SK-N-SH (cell line): Measurements from ENCODE around the gene LGR4. TPM values are rescaled to one million over a fixed set of nuclear protein-coding genes. Genes with fewer than 3 reads are reported as not detected.

Experiments used
- CTCF ChIA-PET: fragments of 300-600, 350-600 bp; formaldehyde crosslinking; extraction: SDS; loops from one replicate; lab custom pipeline; 2021; lab: Yijun Ruan, JAX
- POLR2A ChIA-PET: fragments of 350-600 bp; sonication (Branson Sonifier 250); formaldehyde crosslinking; extraction: SDS; loops from one replicate; lab custom pipeline; 2020; ENCODE audit warnings: antibody characterized with exemption, inconsistent platforms; lab: Yijun Ruan, JAX
- DNase-seq: peaks from one replicate; pipeline ENCODE4 v3.0.0; 2012
- H2AFZ ChIP-seq: fragments of 200-600 bp; sonication (generic); 2 replicates; pipeline ENCODE4 v1.8.1; 2016; ENCODE audit warnings: antibody characterized with exemption, mild to moderate bottlenecking, low read depth
- H3F3A ChIP-seq: fragments of 200-600 bp; sonication (generic); replicated peaks from 2 replicates; pipeline ENCODE3; 2016; ENCODE audit warnings: antibody characterized with exemption, mild to moderate bottlenecking; ENCODE audit not compliant: insufficient read depth
- H3K27ac ChIP-seq, 2 experiments: fragments of 200-500 bp in 1 of 2; fragments of 200-600 bp in 1 of 2; sonication (Bioruptor generic) in 1 of 2; sonication (generic), shearing (Covaris generic) in 1 of 2; 2 replicates each; pipeline versions ENCODE4 v1.5.1 to v1.6.1; 2014 to 2016; ENCODE audit warnings: low read depth in 2 of 2, inconsistent platforms in 1 of 2, low read length in 1 of 2, mild to moderate bottlenecking in 1 of 2, mixed read lengths in 1 of 2
- H3K27me3 ChIP-seq: fragments of 200-600 bp; sonication (generic), shearing (Covaris generic); 2 replicates; pipeline ENCODE4 v1.6.1; 2016; ENCODE audit warnings: mixed run types; ENCODE audit not compliant: insufficient read depth
- H3K36me3 ChIP-seq, 2 experiments: fragments of 200-500 bp in 1 of 2; fragments of 200-600 bp in 1 of 2; sonication (Bioruptor generic) in 1 of 2; sonication (generic) in 1 of 2; replicated peaks in 1 of 2; 2 replicates each; pipeline versions ENCODE3 to v1.5.1; 2014 to 2016; ENCODE audit warnings: low read length in 1 of 2, mild to moderate bottlenecking in 1 of 2; ENCODE audit not compliant: insufficient read depth in 2 of 2, control insufficient read depth in 1 of 2
- H3K4me1 ChIP-seq, 2 experiments: fragments of 200-500 bp in 1 of 2; fragments of 200-600 bp in 1 of 2; sonication (Bioruptor generic) in 1 of 2; sonication (generic), shearing (Covaris generic) in 1 of 2; 2 replicates each; pipeline versions ENCODE4 v1.5.1 to v1.6.1; 2014 to 2016; ENCODE audit warnings: low read depth in 1 of 2, low read length in 1 of 2, mixed run types in 1 of 2; ENCODE audit not compliant: insufficient read depth in 2 of 2, control insufficient read depth in 1 of 2
- H3K4me2 ChIP-seq: fragments of 200-600 bp; sonication (generic), shearing (Covaris generic); 2 replicates; pipeline ENCODE4 v1.6.1; 2017; ENCODE audit warnings: mixed run types
- H3K4me3 ChIP-seq, 2 experiments: fragments of 200-500 bp in 1 of 2; fragments of 200-600 bp in 1 of 2; sonication (Bioruptor generic) in 1 of 2; sonication (generic), shearing (Covaris generic) in 1 of 2; 2 replicates each; pipeline versions ENCODE4 v1.5.1 to v1.8.1; 2014 to 2016; ENCODE audit warnings: low read depth in 2 of 2, inconsistent platforms in 1 of 2, low read length in 1 of 2, mild to moderate bottlenecking in 1 of 2, mixed read lengths in 1 of 2, moderate library complexity in 1 of 2
- H3K79me2 ChIP-seq: fragments of 200-600 bp; sonication (generic); 2 replicates; pipeline ENCODE4 v1.8.1; 2017; ENCODE audit warnings: mild to moderate bottlenecking; ENCODE audit not compliant: insufficient read depth
- H3K9ac ChIP-seq: fragments of 200-600 bp; sonication (generic); 2 replicates; pipeline ENCODE4 v1.6.1; 2017; ENCODE audit warnings: mixed run types
- H3K9me2 ChIP-seq: fragments of 200-600 bp; sonication (generic); 2 replicates; pipeline ENCODE4 v1.6.1; 2017; ENCODE audit warnings: mixed run types
- H3K9me3 ChIP-seq: fragments of 200-600 bp; sonication (generic); 2 replicates; pipeline ENCODE4 v1.6.1; 2017; ENCODE audit warnings: mixed run types, mild to moderate bottlenecking, moderate library complexity
- H4K20me1 ChIP-seq: fragments of 200-600 bp; sonication (generic); 2 replicates; pipeline ENCODE4 v1.6.1; 2017; ENCODE audit warnings: mild to moderate bottlenecking, mixed run types; ENCODE audit not compliant: insufficient read depth
- CHD2 ChIP-seq: fragments of 150-350 bp; IDR thresholded peaks from 2 replicates; pipeline ENCODE4 v1.6.1; 2018; ENCODE audit warnings: low read length; ENCODE audit not compliant: partially characterized antibody
- ELF1 ChIP-seq: IDR thresholded peaks from 2 replicates; pipeline ENCODE4 v1.4.0; 2012
- EP300 ChIP-seq, 2 experiments: IDR thresholded peaks; 2 replicates each; pipeline versions ENCODE4 v1.4.0 to v1.6.1; 2012; ENCODE audit warnings: borderline replicate concordance in 1 of 2, low read depth in 1 of 2, low read length in 1 of 2
- EZH2phosphoT487 ChIP-seq: fragments of 200-600 bp; sonication (generic); IDR thresholded peaks from 2 replicates; pipeline ENCODE4 v1.6.1; 2017; ENCODE audit warnings: low read depth, mixed run types, mild to moderate bottlenecking, antibody characterized with exemption, moderate library complexity, borderline replicate concordance
- GATA2 ChIP-seq: sonication (generic); formaldehyde crosslinking; IDR thresholded peaks from 2 replicates; pipeline ENCODE4 v1.5.0; 2020; ENCODE audit warnings: mild to moderate bottlenecking, missing genetic modification reagents
- NFIC ChIP-seq: IDR thresholded peaks from 2 replicates; pipeline ENCODE4 v1.4.0; 2012; ENCODE audit warnings: borderline replicate concordance
- NRF1 ChIP-seq: IDR thresholded peaks from 2 replicates; pipeline ENCODE4 v1.6.1; 2012; ENCODE audit warnings: low read depth, mild to moderate bottlenecking, low read length
- POLR2AphosphoS5 ChIP-seq: IDR thresholded peaks from 2 replicates; pipeline ENCODE4 v1.6.1; 2012; ENCODE audit warnings: low read depth, low read length
- RCOR1 ChIP-seq: fragments of 150-350 bp; IDR thresholded peaks from 2 replicates; pipeline ENCODE4 v1.6.1; 2017; ENCODE audit warnings: antibody characterized with exemption, low read length
- RXRA ChIP-seq: IDR thresholded peaks from 2 replicates; pipeline ENCODE4 v1.4.0; 2012; ENCODE audit warnings: low read depth, mild to moderate bottlenecking, borderline replicate concordance
- SMC3 ChIP-seq: IDR thresholded peaks from 2 replicates; pipeline ENCODE4 v1.6.1; 2012; ENCODE audit warnings: low read depth, low read length, improper control_type of control experiment
- TAF1 ChIP-seq: IDR thresholded peaks from 2 replicates; pipeline ENCODE4 v1.6.1; 2012; ENCODE audit warnings: low read depth, mild to moderate bottlenecking, low read length, moderate library complexity, borderline replicate concordance
- TCF12 ChIP-seq: IDR thresholded peaks from 2 replicates; pipeline ENCODE4 v1.4.0; 2012
- TEAD4 ChIP-seq: IDR thresholded peaks from 2 replicates; pipeline ENCODE4 v1.4.0; 2012; ENCODE audit warnings: mild to moderate bottlenecking, borderline replicate concordance; ENCODE audit not compliant: insufficient read depth
- YY1 ChIP-seq: IDR thresholded peaks from 2 replicates; pipeline ENCODE4 v1.4.0; 2012; ENCODE audit warnings: low read depth, mild to moderate bottlenecking
- WGBS: methylation state at CpG from one replicate; pipeline ENCODE4 v1.1.6; 2017; ENCODE audit warnings: low lambda C conversion rate; 5-methylcytosine and 5-hydroxymethylcytosine counted together
- polyA plus RNA-seq, 3 experiments: library from polyadenylated mRNA; depleted of rRNA; stranded (reverse); fragments of >200 nt; gene quantifications; 2 replicates each; pipeline ENCODE4 v1.2.3, GENCODE V29; 2012
- TF ChIP-seq, protein P1 (sequence below): fragments of 150-350 bp; IDR thresholded peaks from 2 replicates; pipeline ENCODE4 v1.6.1; 2016; ENCODE audit warnings: mild to moderate bottlenecking, low read depth, low read length
- TF ChIP-seq, protein P2 (sequence below): fragments of 150-350 bp; IDR thresholded peaks from 2 replicates; pipeline ENCODE4 v1.6.1; 2017; ENCODE audit warnings: antibody characterized with exemption, low read length, low read depth, borderline replicate concordance
- TF ChIP-seq, protein P3 (sequence below): IDR thresholded peaks from 2 replicates; pipeline ENCODE4 v1.4.0; 2012; ENCODE audit warnings: low read depth
- TF ChIP-seq, protein P4 (sequence below): IDR thresholded peaks from 2 replicates; pipeline ENCODE4 v1.4.0; 2012; ENCODE audit warnings: low read depth, borderline replicate concordance

The LGR4 gene
- polyA plus RNA-seq, 1 of the 3 experiments (the other 2 are of a cell fraction): 2.6 TPM

DNA sequence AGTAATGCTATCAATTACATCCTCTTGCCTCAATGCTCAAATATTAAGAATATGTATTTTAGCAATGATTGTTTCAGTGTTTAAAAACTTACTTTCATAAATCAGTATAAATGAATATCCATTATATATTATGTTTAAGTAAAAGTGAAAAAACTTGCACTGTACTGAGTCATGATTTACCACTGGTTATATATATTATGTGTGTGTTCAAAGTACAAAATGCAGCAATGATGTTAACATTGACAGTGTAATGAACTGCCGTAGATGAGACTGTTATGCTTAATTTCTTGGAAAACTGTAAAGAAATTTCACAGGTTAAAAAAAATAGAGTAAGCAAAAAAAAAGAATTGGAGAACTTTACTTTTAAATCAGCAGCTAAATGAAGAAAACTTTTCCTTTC is 25.3 kb upstream of the LGR4 start:
- Histone ChIP-seq H2AFZ (no peak overlapping the region), H3K36me3 (peaks cover 75 to 80% of the 10 kb centered on the region in 2 experiments), H3K4me1 (peaks cover 0 to 12% of the 10 kb centered on the region in 2 experiments; a peak in 2 of 4 replicates), H3K9ac (no peak overlapping the region), H3F3A (peaks cover 27% of the 10 kb centered on the region), H3K9me2 (no peaks in the 10 kb centered on the region), H3K4me2 (no peak overlapping the region), H3K9me3 (no peaks in the 10 kb centered on the region), H3K27me3 (no peaks in the 10 kb centered on the region), H3K4me3 (no peak overlapping the region), H4K20me1 (no peaks in the 10 kb centered on the region), H3K79me2 (peaks cover 42% of the 10 kb centered on the region), H3K27ac (no peak overlapping the region)
- 79% methylated on average over 1 of the region's 1 CpG for WGBS
- POLR2A ChIA-PET: interaction anchor here (1.2 kb wide), 1 partner anchor 9 kb away, joined by 4 read pairs; no protein-coding TSS in a partner anchor
- CTCF ChIA-PET: interaction anchor here (0.6 to 6.6 kb wide), 28 partner anchors 9 to 736 kb away, joined by 3 to 100 read pairs (median 4); no protein-coding TSS in a partner anchor
- TF ChIP-seq, protein P1, sequence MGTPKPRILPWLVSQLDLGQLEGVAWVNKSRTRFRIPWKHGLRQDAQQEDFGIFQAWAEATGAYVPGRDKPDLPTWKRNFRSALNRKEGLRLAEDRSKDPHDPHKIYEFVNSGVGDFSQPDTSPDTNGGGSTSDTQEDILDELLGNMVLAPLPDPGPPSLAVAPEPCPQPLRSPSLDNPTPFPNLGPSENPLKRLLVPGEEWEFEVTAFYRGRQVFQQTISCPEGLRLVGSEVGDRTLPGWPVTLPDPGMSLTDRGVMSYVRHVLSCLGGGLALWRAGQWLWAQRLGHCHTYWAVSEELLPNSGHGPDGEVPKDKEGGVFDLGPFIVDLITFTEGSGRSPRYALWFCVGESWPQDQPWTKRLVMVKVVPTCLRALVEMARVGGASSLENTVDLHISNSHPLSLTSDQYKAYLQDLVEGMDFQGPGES: no peak
- TF ChIP-seq, protein P2, sequence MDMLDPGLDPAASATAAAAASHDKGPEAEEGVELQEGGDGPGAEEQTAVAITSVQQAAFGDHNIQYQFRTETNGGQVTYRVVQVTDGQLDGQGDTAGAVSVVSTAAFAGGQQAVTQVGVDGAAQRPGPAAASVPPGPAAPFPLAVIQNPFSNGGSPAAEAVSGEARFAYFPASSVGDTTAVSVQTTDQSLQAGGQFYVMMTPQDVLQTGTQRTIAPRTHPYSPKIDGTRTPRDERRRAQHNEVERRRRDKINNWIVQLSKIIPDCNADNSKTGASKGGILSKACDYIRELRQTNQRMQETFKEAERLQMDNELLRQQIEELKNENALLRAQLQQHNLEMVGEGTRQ: no peak
- TF ChIP-seq TAF1 (no peak), TCF12 (no peak), TEAD4 (no peak), POLR2AphosphoS5 (no peak), RCOR1 (no peak), YY1 (no peak), GATA2 (CRISPR knock-in tag) (no peak), EZH2phosphoT487 (no peak), EP300 (IDR thresholded peaks at IDR 0.05; ENCODE audit: borderline replicate concordance in 1 of 2, low read depth in 1 of 2, low read length in 1 of 2) (no peak), NRF1 (no peak), CHD2 (no peak), NFIC (no peak), RXRA (no peak), ELF1 (no peak), SMC3 (no peak)
- TF ChIP-seq, protein P3, sequence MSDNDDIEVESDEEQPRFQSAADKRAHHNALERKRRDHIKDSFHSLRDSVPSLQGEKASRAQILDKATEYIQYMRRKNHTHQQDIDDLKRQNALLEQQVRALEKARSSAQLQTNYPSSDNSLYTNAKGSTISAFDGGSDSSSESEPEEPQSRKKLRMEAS: no peak
- TF ChIP-seq, protein P4, sequence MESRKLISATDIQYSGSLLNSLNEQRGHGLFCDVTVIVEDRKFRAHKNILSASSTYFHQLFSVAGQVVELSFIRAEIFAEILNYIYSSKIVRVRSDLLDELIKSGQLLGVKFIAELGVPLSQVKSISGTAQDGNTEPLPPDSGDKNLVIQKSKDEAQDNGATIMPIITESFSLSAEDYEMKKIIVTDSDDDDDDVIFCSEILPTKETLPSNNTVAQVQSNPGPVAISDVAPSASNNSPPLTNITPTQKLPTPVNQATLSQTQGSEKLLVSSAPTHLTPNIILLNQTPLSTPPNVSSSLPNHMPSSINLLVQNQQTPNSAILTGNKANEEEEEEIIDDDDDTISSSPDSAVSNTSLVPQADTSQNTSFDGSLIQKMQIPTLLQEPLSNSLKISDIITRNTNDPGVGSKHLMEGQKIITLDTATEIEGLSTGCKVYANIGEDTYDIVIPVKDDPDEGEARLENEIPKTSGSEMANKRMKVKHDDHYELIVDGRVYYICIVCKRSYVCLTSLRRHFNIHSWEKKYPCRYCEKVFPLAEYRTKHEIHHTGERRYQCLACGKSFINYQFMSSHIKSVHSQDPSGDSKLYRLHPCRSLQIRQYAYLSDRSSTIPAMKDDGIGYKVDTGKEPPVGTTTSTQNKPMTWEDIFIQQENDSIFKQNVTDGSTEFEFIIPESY: no peak
- no peak for DNase-seq
